ENCODE results near the gene DSC1.

GRCh38 chr18:31097666-31098065, 65.0 kb downstream of the DSC1 start:
- TF ChIP-seq CTCF (IDR thresholded peaks at IDR 0.05; ENCODE audit: poor library complexity) (no peak), EZH2 (IDR thresholded peaks at IDR 0.05; ENCODE audit: borderline replicate concordance) (no peak)

All from hepatocyte (in vitro differentiated cells).